Regular cardiac myocyte (primary cell): ENCODE measurements around the gene TRIM15. TPM values are rescaled to one million over a fixed set of nuclear protein-coding genes. Genes with fewer than 3 reads are reported as not detected.

Experiments used
- total RNA-seq: library from RNA; depleted of rRNA; stranded (reverse); fragments of >200 nt; gene quantifications from 2 replicates; pipeline ENCODE4 v1.2.3, GENCODE V29; 2014

The TRIM15 gene
- total RNA-seq: not detected in 2 replicates

DNA sequence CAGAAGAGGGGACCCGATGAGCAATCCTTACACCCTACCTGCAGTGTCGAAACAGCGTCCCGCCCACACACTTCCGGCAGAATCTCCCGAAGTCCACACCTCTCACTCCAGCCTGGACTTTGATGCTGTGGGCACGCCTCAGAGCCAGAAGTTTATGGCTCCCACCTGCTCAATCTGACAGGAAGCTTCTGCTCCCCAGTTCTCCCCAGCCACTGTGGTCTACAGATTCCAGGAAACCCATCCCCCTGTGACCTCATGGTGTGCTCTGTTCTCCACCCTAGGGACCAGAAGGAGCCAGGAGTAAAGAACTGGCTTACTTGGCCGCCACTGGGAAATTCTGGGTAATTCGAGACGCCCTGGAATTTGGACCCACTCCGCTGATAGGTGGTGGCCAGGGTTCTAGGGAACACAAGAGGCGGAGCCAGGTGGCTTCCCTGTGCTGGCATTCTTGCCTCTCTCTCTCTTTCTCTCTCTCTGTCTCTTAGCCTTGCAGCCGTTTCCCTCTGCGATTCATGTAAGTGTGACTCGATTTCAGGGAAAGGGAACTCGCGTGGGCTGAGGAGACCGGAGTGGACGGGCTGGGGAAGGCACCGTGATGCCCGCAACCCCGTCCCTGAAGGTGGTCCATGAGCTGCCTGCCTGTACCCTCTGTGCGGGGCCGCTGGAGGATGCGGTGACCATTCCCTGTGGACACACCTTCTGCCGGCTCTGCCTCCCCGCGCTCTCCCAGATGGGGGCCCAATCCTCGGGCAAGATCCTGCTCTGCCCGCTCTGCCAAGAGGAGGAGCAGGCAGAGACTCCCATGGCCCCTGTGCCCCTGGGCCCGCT, at the start of gene TRIM15:
TSS of gene TRIM15 (plus strand) at position 457 of the 828 bp plus-strand sequence. CDS start at position 596, 139 bp downstream.

DNA sequence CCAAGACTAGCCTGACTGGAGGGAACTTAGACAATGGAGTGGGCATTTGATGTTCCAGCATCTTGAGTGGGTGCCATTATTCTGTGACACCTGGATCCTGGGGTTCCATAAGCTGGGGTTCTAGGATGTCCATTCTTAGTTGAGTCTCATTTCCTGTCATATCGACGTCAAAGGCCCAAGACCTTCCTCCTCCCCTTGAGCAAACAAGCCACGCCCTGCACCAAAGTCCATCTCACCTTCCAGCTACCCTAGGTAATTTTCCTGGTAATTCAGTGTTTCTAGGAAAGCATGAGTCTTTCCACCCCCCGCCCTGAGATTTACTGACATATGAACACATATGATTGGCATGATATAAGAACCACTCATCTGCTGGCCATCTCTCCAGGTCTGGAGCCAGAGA, 27.6 kb upstream of the TRIM15 start, which contains the start of gene TRIM40:
TSS of gene TRIM40 (plus strand) at position 384 of the 400 bp plus-strand sequence. CDS start 897 bp downstream, outside the sequence.

DNA sequence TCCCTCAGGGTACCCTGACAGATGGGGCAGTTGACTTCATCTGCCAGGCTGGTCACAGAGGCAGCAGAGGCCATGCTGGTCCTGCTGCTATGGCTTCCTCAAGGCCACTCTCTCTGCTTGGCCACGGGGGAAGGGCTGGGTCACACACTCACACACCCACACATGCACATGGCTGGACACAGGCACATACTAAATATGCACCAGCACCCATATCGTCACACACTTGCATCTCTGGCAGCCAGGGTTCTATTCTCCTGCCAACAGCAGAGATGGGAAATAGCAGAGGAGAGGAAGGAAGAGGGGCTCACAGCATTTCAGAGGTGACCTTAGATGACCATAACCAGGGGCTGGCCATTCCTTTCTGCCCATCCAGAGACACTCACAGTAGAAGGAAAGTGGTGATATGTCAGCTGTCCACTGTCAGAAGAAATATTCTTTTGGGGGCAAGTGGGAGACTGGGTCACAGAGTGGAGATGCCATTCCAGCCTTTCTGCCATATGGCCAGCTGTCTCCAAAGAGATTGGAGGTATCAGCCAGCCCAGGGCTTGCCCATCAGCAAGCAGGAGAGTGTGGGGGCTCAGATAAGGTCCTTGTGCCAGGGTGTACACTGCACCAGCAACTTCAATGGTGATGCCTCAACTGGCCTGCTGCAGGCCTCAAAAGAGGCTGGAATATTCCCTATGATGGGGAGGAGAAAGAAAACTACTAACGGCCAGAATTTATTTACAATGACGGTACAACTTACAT, 2.4 kb upstream of the TRIM15 start, which contains the start of gene TRIM10:
TSS of gene TRIM10 (minus strand) at position 427 of the 747 bp plus-strand sequence. CDS start at position 74, 353 bp downstream.

DNA sequence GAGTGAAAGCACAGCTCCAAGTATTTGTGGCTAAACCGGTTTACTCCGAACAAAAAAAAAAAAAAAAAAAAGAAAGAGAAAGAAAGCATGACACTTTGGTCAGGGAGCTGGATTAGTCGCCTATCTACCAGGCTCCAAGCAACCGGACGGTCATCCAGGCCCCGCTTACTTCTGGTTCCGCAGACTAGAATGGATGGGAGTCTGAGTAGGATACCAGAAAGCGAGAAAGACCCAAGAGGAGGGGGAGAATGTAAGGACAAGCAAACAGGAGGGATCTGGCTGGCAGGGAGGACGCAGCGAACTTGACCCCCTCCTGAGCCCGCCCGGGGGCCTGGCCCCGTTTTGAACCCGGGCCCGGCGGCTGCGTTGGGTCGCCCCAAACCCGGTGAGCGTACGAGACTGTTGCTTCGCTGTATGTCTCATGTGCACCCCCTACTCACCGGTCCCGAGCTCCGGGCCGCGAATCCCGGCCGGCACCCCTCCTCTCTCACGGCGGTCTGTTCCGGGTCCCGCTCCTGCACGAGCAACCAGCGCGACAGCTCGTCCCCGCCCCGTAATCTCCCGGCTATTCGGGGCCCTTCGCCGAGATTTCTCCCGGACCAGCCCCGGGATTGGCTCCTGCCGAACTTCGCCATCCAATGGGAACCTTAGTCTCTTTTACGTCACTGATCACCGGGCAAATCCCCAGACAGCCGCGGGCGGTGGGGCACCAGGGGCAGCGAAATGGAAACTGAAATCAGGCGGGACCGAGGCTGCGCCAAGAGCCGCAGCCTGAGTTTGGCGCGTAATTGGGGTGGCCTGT, 49.7 kb downstream of the TRIM15 start, which contains the start of gene TRIM26:
TSS of gene TRIM26 (minus strand) at position 542 of the 802 bp plus-strand sequence. CDS start 14,303 bp downstream, outside the sequence.

Other genes with a start within 250 kb of the TRIM15 start
- 160 and 680 TPM in 2 replicates for gene HLA-A, start 221.0 kb upstream of the TRIM15 start, total RNA-seq
- 25.9 and 39.7 TPM in 2 replicates for gene POLR1H, start 102.3 kb upstream of the TRIM15 start, total RNA-seq
- 13.5 and 16.9 TPM in 2 replicates for gene PPP1R11, start 96.3 kb upstream of the TRIM15 start, total RNA-seq
- gene RNF39, start 87.8 kb upstream of the TRIM15 start, total RNA-seq: 0.28 TPM in 1 of 2 replicates, not detected in the other
- not detected in 2 replicates for gene TRIM31, start 50.5 kb upstream of the TRIM15 start, total RNA-seq
- gene TRIM40, start 27.4 kb upstream of the TRIM15 start, total RNA-seq: not detected in 2 replicates
- under 0.01 TPM in 1 of 2 replicates, not detected in the other for gene TRIM10, start 2.3 kb upstream of the TRIM15 start, total RNA-seq
- 17.5 and 29.5 TPM in 2 replicates for gene TRIM26, start 49.9 kb downstream of the TRIM15 start, total RNA-seq
- gene TRIM39, start 163.4 kb downstream of the TRIM15 start, total RNA-seq: 9.0 and 9.6 TPM in 2 replicates
- 24.8 and 32.4 TPM in 2 replicates for gene RPP21, start 181.6 kb downstream of the TRIM15 start, total RNA-seq